ENCODE results near the gene DNAAF6.
"Not testable (repeated sequence)": the region's sequence is repeated elsewhere in the genome, so short reads cannot be mapped to it uniquely, and the experiment has no call there.

Gene DNAAF6

DNA sequence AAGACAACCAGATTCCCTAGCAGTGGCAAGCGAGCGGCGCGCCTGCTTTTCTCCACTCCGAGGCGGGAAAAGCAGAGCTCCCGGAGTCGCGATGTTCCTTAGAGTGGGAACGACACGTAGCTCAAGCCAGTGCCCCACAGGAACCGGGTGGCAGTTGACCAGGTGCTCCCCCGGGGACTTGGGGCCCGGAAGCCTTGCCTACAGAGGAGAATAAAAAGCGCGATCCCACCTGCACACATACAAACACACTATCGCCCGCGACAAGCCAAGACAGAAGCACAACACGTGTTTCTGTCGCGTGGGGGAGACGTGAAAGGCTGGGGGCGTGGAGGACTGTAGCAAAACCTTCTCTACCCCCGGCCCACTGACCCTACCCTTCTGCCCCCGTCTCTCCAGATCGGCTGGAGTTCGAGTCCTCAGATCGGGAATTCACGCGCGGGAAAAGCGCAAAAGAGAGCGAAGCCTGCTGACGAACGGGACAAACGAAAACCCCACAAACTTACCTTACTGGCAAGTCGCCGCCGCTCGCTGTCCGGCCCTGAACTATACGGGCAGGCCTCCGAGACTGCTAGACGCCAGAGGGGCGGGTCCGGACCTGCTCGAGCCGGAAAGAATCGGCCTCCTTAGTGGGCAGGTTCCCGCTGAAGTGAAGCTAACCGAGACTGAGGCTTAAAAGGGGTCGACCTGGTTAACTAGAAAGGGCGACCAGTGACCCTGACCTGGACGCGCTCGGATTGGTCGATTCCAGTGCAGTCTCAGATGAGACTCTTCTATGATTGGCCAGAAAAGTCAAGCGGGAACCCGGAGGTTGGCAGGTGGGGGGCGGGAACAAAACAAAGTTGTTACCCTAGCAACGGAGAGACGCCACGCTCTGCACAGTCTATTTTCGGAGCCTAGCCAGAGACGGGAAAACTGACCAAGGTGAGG lies at the start of gene DNAAF6, which contains the start of gene NUP62CL:
Gene DNAAF6 (plus strand): TSS at position 842 of the 927 bp plus-strand sequence. CDS start 6,265 bp downstream, outside the sequence.
Gene NUP62CL (minus strand): TSS at position 664 of the 927 bp plus-strand sequence. CDS start 31,287 bp downstream, outside the sequence.
- DNase-seq (ENCODE audit: low spot score): peak; percentile 36

DNA sequence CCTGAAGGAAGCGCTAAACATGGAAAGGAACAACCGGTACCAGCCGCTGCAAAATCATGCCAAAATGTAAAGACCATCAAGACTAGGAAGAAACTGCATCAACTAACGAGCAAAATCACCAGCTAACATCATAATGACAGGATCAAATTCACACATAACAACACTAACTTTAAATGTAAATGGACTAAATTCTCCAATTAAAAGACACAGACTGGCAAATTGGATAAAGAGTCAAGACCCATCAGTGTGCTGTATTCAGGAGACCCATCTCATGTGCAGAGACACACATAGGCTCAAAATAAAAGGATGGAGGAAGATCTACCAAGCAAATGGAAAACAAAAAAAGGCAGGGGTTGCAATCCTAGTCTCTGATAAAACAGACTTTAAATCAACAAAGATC lies 48.8 kb upstream of the DNAAF6 start:
- DNase-seq (ENCODE audit: low spot score): not testable (repeated sequence)

DNA sequence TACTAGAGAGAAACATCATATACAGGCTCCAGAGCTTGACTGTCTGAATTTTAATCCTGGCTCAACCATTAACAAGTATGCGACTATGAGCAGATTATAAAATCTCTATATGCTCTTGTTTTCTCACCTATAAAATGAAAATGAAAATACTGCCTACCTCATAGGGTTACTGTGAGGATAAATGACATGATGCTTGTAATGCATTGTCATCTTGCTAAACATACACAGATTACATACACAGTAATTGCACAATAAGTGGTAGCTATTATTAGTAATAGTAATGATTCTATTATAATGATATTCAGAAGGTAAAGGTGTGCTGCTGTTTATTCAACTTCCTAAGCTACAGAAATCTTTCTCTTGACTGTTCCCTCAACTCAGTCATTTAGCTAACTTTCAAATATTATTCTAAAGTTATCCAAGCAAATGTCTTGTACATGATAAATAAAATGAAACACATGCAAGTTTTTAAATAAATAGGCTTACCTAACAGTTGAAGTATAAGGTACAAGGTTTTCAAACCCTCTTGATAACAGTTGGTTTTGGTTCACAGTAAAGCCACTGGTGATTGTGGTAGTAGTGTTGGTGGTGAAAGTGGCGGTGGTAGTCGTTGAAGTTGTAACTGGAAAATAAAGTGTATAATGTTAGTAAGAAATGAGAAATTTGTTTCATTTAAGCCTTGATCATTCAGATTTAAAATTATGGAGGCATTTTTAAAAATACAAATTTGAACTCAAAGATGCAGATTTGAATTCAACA lies 39.1 kb upstream of the DNAAF6 start:
- DNase-seq (ENCODE audit: low spot score): no peak

DNA sequence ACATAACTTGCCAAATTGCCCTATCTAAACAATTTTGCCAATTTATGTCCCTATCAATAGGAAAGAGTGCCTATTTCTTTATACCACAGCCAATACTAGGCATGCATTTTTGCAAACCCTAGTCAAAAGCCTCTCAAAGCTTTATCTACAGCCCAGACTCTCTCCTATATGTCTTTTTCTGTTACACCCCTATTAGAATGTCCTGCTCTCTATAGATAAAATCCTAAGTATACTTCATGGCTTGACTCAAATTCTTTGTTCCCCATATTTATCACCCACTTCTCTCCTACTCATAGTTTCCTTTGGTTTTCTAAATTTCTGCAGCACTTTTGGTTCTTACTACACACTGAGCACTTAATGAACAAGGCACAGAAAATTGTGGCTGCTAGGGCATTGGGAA lies 38.2 kb upstream of the DNAAF6 start:
- DNase-seq (ENCODE audit: low spot score): no peak

DNA sequence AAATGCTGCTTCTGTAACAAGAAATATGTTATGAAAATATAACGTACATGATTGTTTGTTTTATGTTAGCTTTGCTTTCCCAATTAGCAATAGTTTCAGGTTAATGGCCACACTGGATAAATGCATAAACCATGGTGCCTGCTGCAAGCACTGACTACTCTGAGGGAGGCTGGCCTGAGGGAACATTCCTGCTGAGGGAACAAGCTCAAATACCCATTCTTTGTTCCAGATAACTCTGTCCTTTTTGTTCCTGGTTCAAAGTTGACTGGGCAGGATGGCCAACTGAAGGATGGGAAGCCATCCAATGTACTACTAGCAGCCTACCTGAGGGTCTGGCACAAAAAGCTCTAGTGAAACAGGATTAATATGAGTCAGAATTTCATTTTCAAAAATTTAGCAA lies 37.7 kb upstream of the DNAAF6 start:
- no peak for DNase-seq (ENCODE audit: low spot score)

DNA sequence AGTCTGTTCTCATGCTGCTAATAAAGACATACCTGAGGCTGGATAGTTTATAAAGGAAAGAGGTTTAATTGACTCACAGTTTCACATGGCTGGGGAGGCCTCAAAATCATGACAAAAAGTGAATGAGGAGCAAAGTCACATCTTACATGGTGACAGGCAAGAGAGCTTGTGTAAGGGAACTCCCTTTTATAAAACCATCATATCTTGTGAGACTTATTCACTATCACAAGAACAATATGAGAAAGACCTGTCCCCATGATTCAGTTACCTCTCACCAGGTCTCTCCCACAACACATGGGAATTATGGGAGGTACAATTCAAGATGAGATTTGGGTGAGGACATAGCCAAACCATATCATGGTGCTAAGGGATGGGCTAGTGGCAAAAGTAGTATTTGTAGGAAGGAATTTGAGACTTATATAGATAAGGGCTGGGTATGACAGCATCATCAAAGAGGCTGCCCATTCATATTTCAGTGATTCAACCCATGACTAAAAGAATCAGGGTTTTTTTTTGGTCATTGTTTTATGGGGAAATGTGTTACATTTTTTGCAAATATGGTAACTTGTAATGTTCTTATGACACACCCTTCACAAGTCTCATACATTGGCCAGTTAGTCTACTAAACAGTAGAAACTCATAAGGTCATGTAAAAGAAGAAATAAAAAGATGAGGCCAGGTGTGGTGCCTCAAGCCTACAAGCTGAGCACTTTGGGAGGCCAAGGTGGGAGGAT lies 34.9 kb upstream of the DNAAF6 start:
- DNase-seq (ENCODE audit: low spot score): no peak

DNA sequence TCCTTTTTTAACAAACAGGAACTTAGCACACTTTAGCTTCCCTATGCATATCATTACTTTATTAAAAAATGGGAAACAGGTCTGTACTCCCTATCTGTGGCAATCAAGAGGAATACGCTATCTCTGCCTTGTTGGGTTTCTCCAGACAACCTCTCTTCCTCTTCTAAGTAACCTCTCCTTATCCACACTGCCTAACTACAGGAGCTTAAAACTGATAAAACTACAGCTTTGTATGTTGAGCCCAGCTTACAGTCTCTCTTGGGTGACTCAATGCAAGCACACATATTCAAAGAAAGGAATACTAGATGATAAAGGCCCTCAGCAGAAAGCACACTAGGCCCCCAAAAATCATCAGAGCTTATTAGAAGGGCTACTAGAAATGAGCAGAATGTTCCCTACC lies 9.1 kb upstream of the DNAAF6 start:
- DNase-seq (ENCODE audit: low spot score): no peak

DNA sequence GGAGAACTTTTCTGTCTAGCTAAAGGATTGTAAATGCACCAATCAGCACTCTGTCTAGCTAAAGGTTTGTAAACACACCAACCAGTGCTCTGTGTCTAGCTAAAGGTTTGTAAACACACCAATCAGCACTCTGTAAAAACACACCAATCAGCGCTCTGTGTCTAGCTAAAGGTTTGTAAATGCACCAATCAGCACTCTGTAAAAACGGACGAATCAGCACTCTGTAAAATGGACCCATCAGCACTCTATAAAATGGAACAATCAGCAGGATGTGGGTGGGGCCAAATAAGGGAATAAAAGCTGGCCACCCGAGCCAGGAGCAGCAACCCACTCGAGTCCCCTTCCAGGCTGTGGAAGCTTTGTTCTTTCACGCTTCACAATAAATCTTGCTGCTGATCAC lies 8.3 kb upstream of the DNAAF6 start:
- DNase-seq (ENCODE audit: low spot score): not testable (repeated sequence)

DNA sequence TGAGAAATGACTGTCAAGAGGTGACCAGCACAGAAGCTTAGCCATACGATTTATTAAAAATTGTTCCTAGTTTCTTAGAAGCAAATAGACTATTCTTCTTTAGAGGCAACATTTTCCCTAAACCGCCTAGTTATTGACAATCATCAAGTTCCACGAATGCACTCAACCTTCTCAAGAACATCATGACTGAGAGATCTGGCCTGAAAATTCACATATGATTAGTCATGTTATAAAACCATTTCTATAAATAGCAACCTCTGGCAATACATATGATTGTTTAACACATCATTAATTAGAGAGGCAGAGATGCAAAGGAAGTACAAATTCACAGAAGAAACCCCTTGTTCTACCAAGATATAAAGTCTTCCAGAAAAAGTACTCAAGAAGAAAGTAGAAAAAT lies 6.9 kb upstream of the DNAAF6 start:
- DNase-seq (ENCODE audit: low spot score): no peak

DNA sequence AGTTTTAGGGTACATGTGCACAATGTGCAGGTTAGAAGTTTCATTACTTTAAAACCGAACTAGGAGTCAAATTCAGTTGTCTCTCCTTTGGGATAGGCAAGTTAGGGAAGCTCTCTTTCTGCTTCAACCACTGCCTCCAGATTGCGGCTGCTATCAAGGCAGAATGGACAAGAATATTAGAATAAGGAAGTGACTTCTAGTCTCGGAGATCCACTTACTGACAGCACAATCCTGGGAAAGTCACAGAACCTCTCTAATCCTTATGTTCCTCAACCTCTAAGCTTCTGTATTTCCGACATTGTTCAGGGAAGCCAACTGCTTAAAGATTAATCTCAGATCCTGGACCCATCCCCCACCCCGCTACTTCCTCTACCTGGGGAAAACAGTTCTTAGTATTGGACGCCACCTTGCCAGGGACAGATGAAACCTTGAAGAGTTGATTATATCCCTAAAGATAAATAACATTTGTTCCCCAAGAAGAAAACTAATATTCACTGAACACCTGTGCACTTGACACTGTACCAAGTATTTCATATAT lies 2.3 kb upstream of the DNAAF6 start:
- no peak for DNase-seq (ENCODE audit: low spot score)

DNA sequence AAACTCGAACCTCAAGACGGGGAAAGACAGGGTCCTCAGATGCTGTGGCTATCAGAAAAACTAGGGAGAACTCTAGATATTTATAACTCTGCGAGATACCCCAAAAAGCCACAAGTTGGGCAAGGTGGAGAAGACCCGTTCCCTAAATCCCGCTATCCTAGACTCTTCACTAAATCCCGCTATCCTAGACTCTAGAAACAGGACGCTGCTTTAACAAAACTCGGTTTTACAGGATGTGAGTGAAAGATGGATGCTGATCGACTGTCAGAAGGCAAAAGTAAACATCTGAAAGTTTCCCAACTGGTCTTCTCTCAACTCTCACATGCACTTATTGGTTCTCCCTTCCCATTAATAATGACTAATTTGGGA lies 270 bp downstream of the DNAAF6 start:
- no peak for DNase-seq (ENCODE audit: low spot score)

DNA sequence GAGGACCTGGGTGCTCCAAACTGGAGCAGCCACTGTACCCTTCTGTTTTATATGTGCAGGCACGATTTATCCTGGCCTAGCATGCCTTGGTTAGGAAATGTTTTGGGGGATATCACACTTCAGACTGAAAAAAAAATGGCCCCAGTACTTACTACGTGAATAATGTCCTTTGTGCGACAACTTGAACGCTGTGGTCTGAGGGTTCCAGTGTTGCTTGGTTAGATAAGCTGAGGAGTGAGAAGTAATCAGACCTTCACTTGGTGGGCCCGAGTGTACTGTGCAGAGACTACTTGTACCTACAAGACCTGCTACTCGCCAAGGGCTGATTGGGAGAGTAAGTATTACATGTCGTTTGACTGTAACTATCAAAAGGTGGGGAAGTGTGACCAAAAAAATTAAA lies 678 bp downstream of the DNAAF6 start:
- no peak for DNase-seq (ENCODE audit: low spot score)

DNA sequence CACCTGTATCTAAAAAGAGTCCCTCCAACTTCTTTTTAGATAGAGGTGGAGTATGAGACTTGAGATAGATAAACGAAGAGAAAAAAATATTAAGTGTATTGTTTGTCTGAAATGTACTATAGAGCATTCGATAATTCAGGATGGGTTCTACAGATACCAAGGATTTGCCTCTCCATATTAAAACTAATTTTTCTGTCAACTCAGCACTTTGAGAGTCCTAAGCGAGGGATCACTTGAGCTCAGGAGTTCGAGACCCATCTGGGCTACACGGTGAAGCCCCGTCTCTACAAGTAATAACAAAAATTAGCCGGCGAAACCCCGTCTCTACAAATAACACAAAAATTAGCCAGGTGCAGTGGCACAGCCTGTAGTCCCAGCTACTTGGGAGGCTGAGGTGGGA lies 1.5 kb downstream of the DNAAF6 start:
- no peak for DNase-seq (ENCODE audit: low spot score)

DNA sequence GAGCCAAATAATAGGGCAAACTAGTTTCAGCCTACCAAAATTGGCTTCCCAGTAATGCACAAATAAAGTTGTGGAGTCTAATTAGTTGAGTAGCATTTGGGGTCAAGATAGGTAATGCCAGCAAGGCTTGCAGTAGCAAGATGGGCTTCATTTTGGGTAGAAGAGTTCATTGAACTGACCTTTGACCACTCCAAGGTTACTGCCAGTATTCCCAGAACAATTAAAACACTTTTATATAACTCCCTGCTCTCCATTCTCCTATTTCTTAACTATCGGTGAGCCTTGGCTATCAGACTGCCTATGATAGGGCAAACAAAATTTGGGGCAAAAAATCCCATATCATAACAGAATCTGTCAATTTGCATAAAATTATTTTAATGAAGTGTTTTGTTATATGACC lies 7.1 kb downstream of the DNAAF6 start:
- no peak for DNase-seq (ENCODE audit: low spot score)

DNA sequence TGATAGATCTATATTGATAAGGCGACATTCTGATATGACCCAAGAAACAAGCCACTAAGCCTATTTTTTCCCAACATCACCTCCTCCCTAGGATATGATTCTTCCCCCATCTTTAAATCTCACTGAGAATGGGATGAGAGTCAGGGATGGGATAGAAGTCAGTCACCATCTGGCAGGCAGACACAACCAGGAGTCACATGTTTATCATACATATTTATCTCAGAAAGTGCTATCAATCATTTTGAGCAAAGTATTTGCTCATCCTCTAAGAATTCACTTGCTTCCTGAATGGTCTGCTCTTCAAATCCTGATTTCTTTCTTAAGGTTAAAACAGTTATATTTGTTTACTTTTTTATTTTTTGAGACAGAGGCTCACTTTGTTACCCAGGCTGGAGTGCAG lies 20.3 kb downstream of the DNAAF6 start:
- DNase-seq (ENCODE audit: low spot score): no peak

DNA sequence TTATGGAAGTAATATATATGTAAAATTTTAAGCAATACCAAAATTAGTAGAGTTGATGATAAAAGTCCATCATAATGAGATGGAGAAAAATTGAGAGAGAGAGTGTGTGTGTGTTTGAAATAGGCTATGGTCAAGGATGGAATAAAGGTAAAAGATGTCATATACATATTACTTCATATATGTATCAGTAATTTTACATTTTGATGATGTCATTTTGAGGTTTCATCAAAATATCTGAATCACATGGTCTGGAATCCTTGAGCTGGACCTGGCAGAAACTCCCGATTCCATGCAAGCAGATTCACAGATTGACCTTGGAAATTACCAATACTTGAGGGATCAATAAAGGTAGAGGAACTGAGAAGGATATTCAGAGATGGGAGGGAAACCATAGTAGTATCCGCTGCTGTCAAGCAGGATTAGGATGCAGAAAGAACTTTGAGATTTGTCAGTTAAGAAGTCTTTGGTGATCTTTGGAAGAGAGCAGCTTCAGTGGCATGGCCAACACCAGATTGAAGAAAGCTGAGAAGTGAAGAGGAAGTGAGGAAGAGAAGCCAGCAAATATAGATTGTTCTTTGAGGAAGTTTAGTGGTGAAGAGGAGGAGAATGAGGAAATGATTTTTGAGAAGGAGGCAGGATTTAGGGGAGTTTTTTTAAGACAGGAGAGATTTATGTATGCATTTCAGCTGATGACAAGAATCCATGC lies 21.5 kb downstream of the DNAAF6 start:
- peak; percentile 2 for DNase-seq (ENCODE audit: low spot score)

DNA sequence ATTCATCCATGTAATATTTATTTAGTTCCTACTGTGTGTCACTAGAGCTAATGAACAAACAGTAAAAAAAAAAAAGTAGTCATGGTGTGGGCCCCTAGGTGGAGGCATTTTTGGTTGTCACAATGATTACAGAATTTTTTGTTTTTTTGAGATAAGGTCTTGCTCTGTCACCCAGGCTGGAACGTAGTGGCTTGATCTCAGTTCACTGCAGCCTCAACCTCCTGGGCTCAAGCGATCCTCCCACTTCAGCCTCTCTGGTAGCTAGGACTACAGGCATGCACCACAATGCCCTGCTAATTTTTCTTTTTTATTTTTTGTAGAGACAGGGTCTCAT lies 22.0 kb downstream of the DNAAF6 start:
- DNase-seq (ENCODE audit: low spot score): no peak

DNA sequence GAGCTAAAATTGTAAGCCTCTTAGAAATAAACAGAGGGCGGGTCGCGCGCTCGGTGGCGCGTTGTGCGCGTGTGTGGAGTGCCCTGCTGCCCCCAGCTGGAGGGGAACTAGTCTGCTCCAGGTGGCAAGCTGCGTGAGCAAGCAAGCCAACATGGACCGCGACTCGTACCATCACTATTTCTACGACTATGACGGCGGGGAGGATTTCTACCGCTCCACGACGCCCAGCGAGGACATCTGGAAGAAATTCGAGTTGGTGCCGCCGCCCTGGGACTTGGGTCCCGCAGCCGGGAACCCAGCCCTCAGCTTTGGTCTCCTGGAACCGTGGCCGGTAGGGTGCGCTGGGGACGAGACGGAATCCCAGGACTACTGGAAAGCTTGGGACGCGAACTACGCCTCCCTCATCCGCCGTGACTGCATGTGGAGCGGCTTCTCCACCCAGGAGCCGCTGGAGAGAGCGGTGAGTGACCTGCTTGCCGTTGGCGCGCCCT lies 66.1 kb downstream of the DNAAF6 start:
- DNase-seq (ENCODE audit: low spot score): no peak

DNA sequence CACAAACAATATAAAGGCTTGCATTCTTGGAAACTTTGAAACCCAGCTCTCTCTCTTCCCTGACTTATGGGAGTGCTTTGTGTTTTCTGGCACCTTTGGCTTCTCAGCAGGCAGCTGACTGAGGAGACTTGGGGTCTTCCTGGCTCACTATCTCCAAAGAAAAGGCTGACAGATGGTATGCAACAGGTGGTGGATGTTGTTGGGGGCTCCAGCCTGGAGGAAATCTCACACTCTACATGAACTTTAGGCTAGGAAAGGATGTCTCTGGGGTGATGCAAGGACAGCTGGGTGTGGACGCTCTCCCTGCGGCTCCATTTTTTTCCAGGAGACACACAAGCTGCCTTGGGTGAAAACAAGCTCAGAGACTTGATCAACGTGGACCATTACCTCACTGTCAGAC lies 67.4 kb downstream of the DNAAF6 start:
- DNase-seq (ENCODE audit: low spot score): no peak

DNA sequence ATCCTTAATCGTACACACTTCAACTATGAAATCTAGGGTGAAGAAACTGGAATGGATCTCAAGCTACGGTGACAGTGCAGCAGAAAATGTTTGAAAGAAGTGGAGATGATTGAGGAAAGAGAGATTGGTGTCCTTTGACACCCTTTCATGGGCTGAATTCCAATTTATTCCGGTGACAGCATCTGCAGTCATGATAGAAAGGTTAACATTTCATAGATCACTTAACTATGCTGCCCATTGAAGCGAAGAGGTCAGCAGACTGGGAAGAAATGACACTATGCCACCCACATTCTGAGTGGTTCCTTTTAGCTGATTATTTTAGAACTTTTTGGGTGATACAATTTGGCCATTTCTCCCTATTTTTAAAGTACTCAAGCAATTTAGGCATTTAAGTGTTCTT lies 82.3 kb downstream of the DNAAF6 start:
- no peak for DNase-seq (ENCODE audit: low spot score)

DNA sequence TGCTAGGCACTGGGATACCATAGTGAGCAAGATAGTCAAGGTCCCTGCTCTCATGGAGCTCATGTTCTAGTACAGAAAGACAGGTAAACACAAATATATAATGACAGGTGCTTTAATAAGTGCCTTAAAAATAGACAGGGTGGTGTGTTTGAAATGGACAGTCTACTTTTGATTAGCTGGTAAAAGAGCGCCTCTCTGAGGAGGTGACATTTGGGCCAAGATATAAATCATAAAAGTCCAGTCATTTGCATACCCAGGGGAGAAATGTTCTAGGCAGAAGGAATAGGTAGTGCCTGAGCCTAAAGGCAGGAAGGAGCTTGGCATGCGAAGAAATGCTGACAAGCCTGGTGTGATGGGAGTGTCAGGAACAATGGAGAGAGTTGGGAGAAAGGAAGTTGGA lies 83.6 kb downstream of the DNAAF6 start:
- no peak for DNase-seq (ENCODE audit: low spot score)

DNA sequence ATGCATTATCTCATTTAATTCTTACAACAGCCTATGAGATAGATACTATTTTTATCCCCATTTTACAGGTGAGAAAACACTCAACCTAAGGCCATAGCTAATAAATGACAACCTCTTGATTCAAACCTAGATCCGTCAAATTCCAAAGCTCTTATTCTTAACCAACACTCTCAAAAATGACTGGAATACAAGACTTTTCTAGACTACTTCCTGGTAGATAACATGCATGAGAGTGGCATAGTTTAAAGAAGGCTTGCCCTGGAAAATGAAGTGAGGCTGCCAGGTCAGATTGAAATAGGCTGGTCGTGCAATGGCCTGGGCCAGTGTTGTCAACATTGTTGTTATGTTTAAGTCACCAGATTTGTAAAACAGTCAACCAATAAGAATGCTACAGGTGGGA lies 86.6 kb downstream of the DNAAF6 start:
- no peak for DNase-seq (ENCODE audit: low spot score)

Measured in Ammon's horn (tissue), 1 donor.